ENCODE measurements around the gene PPP1R15B.
A peak's percentile ranks its signal among the peaks of the same experiment; 100 is the strongest.
"Not testable (repeated sequence)": the region's sequence is repeated elsewhere in the genome, so short reads cannot be mapped to it uniquely, and the experiment has no call there.

PPP1R15B gene

DNA sequence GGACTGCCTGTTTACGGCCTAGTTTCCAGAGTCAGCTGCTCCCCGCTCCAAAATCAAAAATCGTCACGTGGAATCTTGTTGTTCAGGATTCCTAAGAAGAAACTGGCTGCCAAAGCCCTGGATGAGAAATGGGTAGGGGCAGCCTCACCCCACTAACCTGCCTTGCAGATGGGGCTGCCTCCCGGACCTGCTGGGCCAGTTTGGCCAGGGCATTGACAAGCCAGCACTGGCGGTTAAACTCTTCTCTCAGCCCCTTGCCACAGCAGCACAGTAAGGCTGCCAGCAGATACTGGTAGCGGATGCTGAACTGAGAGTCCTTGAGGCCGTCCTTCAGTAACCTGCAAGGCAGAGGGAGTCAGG lies 31.6 kb upstream of the PPP1R15B start:
- no peak for DNase-seq

DNA sequence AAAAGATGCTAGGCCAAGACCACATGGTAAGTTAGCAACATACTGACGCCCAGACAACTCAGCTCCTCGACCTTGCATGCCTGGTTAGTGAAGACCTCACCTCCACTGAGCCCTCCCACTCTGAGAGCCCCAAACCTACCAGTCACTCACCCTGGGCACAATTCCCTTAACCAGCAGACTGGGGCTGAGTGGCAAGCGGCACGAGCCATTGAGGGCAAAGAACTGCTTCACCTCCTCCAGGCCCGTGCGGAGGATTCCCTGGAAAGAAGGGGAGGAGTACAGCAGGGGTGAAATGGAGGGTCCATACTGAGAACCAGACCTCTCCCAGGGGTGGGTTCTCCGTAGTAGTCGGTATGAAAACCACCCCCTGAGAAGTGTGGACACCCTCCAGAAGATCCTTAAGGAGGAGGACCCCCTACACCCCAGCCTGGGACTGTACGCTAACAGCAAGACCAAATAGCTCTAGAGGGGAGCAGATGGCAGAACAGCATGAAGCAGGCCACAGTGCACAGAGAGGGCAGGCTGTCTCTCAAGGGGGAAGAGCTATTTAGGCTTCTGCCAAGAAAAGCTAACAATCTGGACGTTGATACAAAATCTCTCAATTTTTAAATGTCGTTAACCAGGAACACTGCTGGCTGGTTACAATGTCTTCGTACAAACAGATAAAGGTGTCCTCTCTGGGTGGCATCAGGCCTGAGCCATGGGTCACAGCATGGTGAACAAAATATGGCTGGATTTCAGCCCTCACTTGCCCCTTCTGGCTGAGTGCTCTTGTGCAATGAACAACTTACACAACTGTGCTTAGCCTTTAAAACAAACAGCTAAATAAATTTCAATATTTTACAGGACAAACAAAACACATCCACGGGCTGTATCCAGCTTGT lies 31.0 kb upstream of the PPP1R15B start:
- DNase-seq = no peak

DNA sequence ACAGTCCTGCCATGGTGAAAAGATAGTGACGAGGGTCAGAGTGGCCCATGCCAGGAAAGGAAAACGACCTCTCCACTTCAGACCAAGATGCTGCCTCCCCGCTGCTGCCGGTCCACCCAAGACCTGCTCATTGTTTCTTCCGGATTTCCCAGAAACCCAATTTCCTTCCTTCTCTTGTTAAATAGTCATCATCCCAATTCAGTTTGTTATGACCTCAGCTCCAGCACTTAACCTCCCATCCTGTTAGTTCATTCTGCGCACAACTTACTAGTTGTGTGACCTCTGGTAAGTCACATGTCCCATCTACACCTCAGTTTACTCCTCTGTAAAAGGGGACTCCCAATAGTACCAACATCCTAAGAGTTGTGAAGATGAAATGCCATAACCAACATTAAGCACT lies 29.9 kb upstream of the PPP1R15B start:
- no peak for DNase-seq

DNA sequence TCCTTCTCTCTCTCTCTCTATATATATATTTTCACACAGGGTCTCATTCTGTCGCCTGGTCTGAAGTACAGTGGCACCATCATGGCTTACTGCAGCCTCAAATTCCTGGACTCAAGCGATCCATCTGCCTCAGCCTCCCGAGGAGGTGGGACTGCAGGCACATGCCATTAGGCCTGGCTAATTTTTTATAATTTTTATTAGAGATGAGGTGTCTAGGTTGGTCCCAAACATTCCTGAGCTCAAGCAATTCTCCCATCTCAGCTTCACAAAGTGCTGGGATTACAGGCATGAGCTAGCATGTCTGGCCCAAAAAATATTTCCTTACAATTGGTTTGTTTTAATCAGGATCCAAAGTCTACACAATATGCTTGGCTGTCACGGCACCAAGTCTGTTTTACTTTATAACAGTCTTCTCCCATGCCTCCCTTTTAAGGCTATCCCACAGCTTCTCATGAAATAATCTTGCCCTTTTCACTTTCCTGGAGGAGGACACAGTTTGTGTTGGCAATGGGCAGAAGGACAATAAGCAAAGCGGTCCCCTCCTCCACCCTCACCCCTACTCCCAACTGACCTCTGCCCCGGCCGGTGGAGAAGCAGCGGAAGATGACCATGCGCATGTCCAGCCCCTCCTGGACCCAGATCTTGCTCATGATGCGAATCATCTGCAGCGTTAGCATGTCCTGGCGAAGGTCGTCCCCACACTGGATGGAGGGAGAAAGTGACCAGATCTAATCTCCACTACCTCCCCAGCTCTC lies 28.2 kb upstream of the PPP1R15B start:
- DNase-seq = no peak

DNA sequence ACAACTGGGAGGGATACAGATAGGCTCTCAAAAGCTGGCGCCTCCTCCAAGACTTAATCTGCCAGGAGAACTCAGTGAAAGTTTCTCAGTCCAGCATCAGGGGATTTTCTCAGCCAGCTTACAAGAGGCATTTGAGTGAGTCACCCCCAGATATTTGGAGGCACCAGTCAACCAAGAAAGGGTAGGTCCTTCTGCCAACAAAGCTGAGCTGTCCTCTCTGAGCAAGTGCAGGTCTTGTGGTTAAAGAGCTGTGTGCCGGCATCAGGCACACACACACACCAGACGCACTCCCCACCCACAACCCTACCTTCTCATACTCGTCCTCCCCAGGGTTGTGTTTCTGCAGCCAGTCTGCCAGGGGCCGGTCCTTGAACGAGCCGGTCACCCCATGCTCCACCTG lies 27.0 kb upstream of the PPP1R15B start:
- DNase-seq = no peak

DNA sequence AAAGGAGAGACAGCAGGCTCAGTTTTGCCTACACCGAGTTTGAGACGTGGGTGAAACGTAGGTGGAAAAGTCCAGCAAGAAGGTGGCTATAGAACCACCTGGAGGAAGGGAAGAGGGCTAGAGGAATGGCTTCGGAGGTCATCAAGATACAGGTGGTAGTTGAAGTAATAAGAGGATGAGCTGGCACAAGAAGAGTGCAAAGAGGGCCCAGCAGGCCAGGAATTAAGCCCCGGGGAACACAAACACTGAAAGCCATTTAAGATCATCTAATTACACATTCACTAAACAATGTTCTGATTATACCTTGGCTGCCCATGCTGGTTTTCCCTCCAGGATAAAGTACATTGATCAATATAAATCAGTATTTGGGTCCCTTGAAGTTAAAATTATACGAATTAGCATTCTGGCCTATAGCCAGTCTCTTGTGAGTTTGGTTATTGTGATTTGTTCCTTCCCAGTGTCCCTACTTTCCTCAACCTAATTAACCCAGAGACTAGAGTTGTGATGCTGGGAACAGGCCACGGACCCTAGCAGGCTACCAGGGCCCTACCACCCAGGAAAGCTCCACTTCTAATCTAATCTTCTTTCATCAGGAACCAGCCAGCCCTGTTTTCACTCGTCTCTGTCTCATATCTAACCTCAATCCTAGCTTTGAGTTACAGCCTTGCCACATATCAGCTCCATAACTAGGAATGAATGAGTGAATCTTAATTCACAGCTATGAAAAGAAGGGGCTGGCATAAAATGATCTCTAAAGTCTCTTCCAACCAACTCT lies 26.4 kb upstream of the PPP1R15B start:
- no peak for DNase-seq

DNA sequence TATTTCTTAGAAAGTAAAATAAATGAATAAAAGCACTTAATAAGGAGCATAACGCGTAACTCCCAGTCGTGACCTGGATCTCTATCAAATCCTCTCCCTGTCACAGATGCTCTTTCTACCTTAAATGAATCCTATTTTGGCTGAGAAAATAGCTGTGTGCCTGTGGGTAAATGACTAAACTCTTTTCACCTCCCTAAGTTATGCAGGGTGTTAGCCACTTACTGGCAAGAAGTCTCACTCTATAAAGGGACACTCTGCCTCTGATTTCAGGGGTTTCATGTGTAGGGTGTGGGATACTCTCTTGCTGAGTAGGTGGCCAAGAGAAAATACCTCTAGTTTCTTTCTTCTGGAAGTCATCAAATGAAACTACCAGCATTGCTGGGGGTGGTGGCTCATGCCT lies 24.3 kb upstream of the PPP1R15B start:
- no peak for DNase-seq

DNA sequence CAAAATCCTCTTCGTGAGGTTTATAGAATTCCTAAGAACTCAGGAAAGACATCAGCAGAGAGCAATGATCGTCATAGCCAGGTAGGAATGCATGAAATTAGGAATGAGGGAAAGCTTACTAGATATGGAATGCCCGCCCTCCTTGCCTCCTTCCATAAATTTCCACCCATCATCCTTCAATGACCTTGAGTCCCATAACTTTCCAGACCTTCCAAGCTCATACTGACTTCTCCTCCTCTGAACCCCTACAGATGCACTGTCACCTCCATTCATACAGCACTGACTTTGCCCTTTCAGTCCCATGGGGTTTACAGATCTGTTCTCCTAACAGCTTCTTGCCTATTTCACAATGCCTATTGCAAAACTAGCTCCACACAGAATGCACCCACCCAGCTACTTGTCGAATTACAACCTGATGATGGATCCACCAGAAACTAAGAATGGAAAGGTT lies 23.8 kb upstream of the PPP1R15B start:
- no peak for DNase-seq

DNA sequence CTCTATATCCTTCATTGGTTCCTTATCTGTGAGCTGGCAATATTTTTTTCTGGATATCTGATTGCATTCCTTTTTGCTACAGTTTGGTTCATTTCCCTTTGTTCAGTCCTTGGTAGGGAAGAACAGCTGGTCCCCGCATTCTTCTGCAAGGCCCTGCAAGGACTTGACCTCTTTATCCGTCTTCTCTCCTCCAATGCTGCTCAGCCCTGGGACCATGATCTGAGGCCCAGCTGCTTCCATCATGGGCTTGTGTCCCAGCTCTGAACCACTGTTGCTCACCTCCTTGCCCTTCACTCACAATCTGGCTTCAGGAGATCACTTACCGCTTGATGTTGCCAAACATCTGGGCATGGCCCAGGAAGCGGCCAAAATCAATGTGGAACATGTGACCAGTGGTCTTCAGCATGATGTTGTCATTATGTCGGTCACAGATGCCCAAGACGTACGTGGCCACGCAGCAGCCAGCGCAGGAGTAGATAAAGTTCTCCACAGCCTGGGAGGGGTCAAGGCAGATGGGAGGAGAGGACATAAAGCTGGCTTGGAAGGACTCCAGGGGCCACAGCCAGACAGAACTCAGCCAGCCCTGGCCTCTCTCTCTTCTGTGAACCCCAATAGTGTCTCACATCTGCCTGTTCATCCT lies 22.6 kb upstream of the PPP1R15B start:
- no peak for DNase-seq

DNA sequence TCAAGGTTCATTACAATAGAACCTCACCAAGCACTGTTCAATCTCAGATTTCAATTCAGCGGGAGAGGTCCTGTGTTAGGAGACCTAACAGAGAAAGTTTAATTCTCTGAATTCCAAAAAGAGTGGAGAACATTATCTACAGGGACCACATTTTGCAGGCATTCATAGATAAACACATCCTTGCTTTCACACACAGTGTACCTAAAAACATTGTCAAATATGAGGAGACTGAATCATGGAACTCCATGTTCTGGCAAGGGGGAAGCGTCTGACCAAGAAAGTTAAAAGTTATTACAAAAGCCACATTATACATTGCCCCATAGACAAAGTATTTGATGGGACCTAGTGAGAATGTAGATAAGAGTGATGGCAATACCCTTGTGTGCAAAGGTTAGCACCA lies 21.1 kb upstream of the PPP1R15B start:
- DNase-seq = no peak

DNA sequence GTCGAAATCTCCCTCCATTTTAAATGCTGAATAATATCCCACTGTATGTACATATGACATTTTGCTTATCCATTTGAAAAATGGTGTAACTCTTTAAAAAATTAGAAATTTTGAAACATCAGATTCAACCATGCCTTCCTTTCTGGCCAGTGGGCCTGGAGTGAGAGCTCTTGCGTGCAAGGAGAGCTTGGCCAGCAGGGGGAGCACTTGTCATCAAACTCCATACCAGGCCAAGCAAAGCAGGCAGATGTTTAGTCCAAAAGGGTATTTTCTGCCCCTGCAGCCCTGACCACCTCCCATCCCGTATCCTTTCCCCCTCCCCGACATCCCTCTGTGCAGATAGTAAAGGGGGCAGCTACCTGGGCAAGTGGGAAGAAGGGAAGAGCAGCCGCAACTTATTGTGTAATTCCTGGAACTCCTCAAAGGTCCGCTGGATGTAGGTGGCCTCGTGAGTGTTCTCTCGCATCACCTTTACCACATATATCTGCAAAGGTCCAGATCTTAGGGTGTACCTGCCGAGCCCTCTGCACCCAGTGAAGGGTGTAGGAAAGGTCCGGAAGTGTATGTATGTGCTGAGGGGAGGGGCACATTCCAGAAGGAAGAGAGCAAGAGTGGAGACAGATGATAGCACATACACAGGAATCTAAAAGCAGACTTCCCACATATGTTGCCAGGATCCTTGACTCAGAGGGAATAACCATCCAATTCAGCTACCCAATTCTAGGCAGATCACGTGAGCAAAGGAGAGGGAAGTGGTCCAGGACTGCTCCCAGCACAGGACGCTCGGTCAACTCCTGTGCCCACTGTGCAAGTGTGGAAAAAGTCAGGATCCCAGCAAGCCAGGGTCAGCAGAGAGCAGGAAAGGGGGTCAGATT lies 19.9 kb upstream of the PPP1R15B start:
- DNase-seq = peak; percentile 74

DNA sequence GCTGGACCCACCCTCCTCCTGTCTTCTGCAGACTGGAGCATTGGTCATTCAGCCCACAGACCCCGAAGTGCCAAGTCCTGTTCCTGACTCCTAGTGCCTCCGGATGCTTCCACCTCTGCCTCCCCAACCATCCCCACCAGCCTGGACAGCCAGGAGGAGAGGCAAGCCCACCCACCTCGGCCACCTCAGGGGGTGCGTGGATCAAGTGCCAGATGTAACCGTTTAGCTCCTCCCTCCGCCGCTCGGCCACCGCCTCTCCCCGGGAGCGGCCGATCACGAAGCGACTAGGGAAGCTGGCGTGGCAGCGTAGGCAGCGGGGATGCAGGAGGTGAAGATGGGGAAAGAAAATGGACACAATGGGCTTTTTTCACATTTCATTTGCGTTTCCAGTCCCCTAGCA lies 18.1 kb upstream of the PPP1R15B start:
- DNase-seq = no peak

DNA sequence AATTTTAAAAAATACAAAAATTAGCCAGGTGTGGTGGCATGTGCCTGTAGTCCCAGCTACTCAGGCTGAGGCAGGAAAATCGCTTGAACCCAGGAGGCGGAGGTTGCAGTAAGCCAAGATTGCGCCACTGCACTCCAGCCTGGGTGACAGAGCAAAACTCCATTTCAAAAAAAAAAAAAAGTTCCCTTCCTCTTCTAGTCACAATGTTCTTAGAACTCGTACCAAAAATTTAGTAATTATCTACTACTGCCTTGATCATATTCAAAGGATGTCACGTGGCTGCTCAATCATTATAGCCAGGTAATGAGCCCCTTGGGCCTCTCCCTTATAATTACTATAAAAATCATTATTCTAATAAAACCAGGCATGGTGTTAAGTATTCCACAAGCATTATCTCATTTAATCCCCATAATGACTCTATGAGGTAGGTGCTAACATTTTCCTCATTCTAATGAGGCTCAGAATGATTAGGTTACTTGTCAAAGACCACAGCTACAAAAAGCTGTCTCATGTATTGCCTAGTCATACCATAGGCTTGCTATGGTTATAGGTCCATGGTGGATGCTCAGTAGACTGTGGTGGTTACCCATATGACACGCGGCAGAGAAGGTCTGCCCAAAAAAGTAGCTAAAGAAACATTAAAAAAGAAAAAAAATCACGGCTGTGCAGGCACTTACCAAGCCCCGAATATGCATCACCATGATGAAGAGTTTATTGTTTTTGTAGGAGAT lies 15.5 kb upstream of the PPP1R15B start:
- no peak for DNase-seq

DNA sequence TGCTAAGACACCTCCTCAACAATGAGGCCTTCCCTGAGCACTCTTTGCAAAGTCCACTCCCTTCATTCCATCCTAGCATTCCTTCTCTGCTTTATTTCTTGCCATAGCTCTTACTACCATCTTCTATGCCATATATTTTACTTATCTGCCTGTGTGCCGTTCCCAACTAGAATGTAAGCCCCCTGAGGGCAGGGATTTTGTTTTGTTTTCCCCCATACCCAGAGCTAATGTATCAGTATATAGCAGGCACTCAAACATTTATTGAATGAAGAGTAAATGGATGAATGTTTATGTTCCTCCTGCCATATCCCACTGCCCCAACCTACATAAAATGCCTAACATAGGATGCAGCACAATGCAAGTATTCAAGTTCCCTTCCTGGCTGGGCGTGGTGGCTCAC lies 14.9 kb upstream of the PPP1R15B start:
- DNase-seq = no peak

DNA sequence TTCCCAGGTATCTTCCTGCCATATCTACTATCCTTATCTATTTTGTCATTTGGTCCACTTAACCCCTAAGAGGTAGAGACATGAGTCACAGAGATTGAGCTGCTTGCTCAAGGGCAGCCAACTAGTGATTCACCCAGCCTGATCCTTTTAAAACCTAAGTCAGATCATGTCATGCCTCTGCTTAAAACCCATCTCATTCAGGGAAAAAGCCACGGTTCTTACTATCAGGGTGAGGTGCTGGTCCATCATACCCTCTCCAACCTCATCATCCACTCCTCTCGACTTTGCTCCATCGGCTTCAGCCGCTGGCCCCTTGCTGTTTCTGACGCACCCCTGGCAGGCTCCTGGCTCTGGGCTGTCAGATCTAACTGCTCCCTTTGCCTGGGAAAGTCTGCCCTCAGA lies 14.4 kb upstream of the PPP1R15B start:
- no peak for DNase-seq

DNA sequence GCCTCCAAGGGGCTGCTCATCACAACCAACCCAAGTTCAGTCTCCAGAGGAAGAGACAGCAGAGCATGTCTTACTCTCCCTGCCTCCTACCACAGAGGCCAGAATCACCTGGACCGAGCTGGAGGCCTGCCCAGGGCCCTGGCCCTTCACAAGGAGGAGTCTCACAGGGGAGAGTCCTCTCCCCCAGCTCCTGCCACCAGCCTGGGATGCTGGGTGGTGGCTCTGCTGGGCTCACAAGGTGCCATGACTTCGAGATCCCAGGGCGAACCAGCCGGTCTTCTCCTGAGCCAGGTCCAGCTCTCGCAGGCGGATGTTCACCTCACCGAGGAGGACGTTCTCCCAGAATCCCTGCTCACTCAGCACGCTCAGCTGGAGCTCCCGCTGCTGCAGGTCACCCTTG lies 13.0 kb upstream of the PPP1R15B start:
- DNase-seq = no peak

DNA sequence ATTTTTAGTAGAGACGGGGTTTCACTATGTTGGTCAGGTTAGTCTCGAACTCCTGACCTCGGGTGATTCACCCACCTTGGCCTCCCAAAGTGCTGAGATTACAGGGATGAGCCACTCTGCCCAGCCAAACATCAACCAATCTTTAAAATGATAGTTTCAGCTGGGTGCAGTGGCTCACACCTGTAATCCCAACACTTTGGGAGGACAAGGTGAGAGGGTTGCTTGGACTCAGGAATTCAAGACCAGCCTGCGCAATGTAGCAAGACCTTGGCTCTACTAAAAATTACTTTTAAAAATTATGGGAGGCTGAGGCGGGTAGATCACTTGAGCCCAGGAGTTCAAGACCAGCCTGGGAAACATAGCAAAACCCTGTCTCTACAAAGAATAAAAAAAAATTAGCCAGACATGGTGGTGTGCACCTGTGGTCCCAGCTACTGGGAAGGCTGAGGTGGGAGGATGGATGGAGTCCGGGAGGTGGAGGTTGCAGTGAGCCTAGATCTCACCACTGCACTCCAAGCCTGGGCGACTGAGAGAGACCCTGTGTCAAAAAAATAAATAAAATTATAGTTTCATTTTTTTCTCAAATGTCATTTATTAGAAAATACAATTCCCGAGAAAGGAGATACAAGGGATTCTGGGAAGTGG lies 10.6 kb upstream of the PPP1R15B start:
- not testable (repeated sequence) for DNase-seq

DNA sequence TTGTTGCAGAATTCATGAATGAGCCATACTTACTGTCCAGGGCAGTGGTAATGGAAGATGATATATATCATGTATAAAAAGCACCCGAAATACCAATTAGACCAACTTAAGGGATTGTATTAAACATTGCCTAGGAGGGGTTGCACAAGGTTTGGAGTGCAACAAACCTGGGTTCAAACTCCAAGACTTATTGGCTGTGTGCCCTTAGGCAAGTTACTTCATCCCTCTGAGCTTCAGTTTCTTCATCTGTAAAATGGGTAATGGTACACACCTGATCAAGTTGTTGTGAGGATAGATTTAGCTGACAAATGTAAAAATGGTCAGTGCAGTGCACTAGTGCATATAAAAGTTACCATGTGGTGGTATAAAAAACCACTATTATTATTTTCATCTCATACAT lies 9.8 kb upstream of the PPP1R15B start:
- no peak for DNase-seq

DNA sequence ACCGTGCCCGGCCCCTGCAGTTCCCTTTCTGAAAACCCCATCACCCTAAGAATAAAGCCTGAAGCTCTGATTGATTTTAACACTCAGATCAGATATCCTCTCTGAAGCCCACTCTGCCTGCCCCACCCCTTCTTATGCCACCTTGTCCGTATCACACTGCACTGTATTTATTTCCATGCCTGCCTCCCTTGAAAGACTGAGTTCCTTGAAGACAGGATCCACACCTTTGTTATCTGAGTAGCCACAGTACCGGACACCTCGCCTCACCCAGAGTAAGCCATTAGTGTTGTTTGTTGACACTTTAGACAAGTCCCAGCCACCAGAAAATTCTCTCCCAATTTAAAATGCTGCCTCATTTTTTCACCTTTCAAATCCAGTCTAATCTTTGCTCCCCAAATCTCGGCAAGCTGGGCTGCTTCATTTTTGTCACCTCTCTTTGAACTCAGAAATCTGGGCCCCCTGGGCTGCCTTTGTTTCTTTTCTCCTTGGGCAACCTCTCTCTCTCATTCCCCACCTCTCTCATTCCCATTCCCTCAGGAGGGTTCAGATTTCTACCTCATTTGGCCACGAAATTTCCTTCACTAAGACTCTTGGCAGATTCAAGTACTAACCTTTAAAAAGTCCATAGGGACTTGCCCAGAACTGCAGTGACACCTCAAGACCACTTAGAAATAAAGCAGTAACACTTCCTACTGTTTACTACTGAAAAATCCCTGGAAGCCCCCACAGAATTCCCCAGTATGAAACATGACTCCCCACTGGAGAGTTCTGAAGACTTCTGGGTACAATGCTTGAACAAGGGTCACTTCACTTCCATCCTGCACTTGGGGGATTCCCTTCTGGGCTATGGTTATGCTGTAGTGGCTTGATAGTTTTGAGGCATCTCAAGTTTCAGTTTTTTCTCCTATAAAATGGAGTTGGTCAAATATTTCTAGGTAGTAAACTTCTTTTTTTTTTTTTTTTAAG lies 8.7 kb upstream of the PPP1R15B start:
- no peak for DNase-seq

DNA sequence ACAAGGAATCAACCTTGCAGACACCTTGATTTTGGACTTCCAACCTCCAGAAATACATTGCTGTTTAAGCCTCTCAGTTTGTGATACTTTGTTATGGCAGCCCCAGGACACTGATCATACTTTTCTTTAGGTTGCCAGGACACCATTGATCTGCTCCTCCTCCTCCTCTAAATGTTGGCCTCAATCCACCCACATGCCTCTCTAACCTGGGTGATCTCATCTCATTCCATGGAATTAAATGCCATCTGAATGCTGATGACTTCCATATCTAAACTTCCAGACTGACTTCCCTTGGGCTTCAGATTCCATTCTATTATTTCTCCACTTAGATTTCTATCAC lies 7.4 kb upstream of the PPP1R15B start:
- no peak for DNase-seq

All from CD4-positive, alpha-beta T cell treated with Interleukin-15 for 1 hour (primary cell).